RWPE2 (cell line): Measurements from ENCODE around the gene DUSP22.
A peak's percentile ranks its signal among the peaks of the same experiment; 100 is the strongest.

Experiments used
- ATAC-seq: fragments of 200-7000 bp; cut with Tn5 transposase; 3 replicates; pipeline ENCODE4 v1.9.1; 2021; ENCODE audit warnings: low read depth
- DNase-seq: peaks from one replicate; pipeline ENCODE4 v3.0.0-alpha.2; 2020; ENCODE audit warnings: low spot score
- H3K27ac ChIP-seq: fragments of 450-650 bp; 2 replicates; pipeline ENCODE4 v1.5.1; 2017; ENCODE audit warnings: mild to moderate bottlenecking; ENCODE audit not compliant: poor library complexity, severe bottlenecking
- H3K27me3 ChIP-seq: fragments of 250-450 bp; sonication (Bioruptor Pico); 2 replicates; pipeline ENCODE4 v1.5.1; 2021; ENCODE audit warnings: mild to moderate bottlenecking, moderate library complexity; ENCODE audit not compliant: insufficient read depth, poor library complexity, severe bottlenecking
- H3K36me3 ChIP-seq: fragments of 250-450 bp; sonication (Bioruptor Pico); 2 replicates; pipeline ENCODE4 v1.5.1; 2020; ENCODE audit warnings: low read depth, mild to moderate bottlenecking, moderate library complexity
- H3K4me1 ChIP-seq: fragments of 250-450 bp; sonication (Bioruptor Pico); 2 replicates; pipeline ENCODE4 v1.5.1; 2021; ENCODE audit warnings: mild to moderate bottlenecking, moderate library complexity; ENCODE audit not compliant: insufficient read depth, poor library complexity, severe bottlenecking
- H3K4me3 ChIP-seq: fragments of 250-450 bp; sonication (Bioruptor Pico); 2 replicates; pipeline ENCODE4 v1.5.1; 2021; ENCODE audit warnings: mild to moderate bottlenecking, moderate library complexity; ENCODE audit not compliant: severe bottlenecking
- H3K9me3 ChIP-seq: fragments of 250-450 bp; sonication (Bioruptor Pico); 2 replicates; pipeline ENCODE4 v1.5.1; 2021; ENCODE audit warnings: mild to moderate bottlenecking, moderate library complexity; ENCODE audit not compliant: severe bottlenecking
- TF ChIP-seq, protein P1 (sequence below): fragments of 450-650 bp; IDR thresholded peaks from one replicate; pipeline ENCODE4 v1.5.1; 2017; ENCODE audit warnings: mild to moderate bottlenecking, moderate library complexity; ENCODE audit not compliant: poor library complexity, severe bottlenecking

DUSP22 gene

DNA sequence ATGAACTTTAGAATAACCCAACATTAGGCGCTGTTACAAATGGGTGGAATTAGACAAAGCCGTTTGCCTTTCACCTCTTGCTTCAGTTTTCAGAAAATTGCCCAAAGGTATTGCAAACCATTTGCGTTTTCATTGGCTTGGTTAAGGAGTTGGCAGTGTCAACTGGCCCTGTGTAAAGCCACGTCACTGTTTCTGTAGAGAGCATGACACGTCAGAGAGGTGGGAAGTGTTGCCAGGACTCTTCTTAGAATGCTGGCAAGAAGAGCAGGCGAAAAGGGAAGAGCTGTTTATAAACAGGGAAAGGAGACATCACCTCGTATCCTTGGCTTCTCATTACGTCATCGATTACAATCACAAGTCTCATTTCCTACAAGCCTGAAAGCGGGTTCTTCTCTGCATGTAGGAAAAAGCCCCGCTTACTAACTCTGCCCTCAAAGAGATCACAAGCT is 95.0 kb downstream of the DUSP22 start:
- Histone ChIP-seq H3K27me3 (peaks cover 44% of the 10 kb centered on the region), H3K4me3 (no peak overlapping the region), H3K36me3 (no peaks in the 10 kb centered on the region), H3K9me3 (no peaks in the 10 kb centered on the region), H3K27ac (no peak overlapping the region), H3K4me1 (no peaks in the 10 kb centered on the region)
- DNase-seq (no peak), ATAC-seq (no peak)
- TF ChIP-seq, protein P1, sequence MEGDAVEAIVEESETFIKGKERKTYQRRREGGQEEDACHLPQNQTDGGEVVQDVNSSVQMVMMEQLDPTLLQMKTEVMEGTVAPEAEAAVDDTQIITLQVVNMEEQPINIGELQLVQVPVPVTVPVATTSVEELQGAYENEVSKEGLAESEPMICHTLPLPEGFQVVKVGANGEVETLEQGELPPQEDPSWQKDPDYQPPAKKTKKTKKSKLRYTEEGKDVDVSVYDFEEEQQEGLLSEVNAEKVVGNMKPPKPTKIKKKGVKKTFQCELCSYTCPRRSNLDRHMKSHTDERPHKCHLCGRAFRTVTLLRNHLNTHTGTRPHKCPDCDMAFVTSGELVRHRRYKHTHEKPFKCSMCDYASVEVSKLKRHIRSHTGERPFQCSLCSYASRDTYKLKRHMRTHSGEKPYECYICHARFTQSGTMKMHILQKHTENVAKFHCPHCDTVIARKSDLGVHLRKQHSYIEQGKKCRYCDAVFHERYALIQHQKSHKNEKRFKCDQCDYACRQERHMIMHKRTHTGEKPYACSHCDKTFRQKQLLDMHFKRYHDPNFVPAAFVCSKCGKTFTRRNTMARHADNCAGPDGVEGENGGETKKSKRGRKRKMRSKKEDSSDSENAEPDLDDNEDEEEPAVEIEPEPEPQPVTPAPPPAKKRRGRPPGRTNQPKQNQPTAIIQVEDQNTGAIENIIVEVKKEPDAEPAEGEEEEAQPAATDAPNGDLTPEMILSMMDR = no peak

DNA sequence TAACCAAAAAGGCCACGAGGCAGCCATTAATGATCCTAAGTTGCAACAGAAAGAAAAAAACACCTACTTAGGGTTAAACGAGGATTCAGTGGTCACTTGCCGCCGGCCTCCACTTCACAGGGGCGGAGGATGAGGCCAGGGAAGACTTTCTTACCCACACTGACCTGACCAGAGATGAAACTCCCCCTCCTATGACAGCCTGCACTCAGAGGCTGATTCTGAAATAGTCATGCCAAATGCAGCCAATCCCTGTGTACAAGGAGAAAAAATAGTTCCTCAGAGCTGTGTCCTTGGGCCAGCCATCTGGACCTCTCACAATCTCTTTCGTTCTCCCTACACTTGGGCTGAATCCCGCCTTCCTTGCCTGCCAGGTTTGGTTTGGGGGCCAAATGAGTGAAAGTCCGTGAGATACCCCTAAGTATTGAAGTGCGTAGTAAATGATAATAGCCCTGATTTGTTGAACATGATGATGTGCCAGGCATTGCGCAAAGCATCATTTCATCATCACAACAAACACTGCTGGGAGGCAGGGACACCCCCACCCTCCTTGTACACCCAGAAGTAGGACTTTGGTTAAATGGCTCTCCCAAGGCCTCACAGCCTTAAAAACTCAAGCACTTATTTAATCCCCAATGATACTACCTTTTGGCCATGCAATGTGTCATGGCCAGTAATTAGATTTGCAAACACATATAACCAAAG is 96.1 kb downstream of the DUSP22 start:
- Histone ChIP-seq H3K4me3 (no peak overlapping the region), H3K9me3 (no peaks in the 10 kb centered on the region), H3K27me3 (peaks cover 55% of the 10 kb centered on the region), H3K4me1 (no peaks in the 10 kb centered on the region), H3K27ac (no peak overlapping the region), H3K36me3 (no peaks in the 10 kb centered on the region)
- DNase-seq (no peak), ATAC-seq (no peak)
- TF ChIP-seq, protein P1 = no peak

DNA sequence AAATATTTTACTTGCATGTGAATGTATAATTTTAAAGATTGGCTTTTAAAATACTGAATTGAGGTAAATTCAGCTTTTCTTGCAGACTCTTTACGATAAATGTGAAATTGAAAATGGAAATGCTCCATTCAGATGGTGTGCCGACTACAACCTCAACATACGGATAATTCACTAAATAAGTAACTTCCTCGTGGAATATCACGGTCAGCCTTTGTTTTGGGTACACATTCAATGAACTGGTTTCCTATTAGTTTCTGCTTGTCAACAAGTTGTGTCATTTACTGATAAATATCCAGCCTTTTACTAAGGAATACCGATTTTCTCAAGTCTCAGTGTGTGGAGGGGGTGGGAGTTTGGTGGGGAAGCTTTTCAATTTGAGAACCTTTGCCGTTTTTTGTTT is 96.9 kb downstream of the DUSP22 start:
- no peak for ATAC-seq
- Histone ChIP-seq H3K27me3 (peaks cover 63% of the 10 kb centered on the region), H3K36me3 (no peaks in the 10 kb centered on the region), H3K27ac (no peak overlapping the region), H3K4me3 (no peak overlapping the region), H3K4me1 (no peaks in the 10 kb centered on the region), H3K9me3 (no peaks in the 10 kb centered on the region)
- TF ChIP-seq, protein P1 = no peak
- no peak for DNase-seq

DNA sequence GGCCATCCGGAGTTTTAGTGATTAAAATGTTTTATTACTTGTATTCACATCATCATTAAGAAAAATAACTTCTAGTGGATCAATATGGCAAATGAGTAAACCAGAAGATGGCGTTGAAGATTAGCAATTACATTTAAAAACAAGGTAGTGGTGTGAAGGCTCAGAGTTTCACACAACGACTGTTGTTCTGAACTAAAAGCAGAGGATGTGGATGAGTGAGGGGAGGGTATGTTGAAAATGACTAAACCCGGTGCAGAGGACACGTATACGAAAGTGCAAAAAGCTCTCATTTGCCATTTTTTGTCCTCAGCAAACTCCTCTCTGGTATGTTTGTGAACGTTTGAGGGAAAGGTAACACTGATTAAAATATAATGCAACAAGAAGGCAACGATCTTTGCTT is 97.3 kb downstream of the DUSP22 start:
- H3K9me3 ChIP-seq = no peaks in the 10 kb centered on the region
- no peak overlapping the region for H3K27ac ChIP-seq
- no peak overlapping the region for H3K4me3 ChIP-seq
- TF ChIP-seq, protein P1 = peak; percentile 10
- DNase-seq = no peak
- H3K27me3 ChIP-seq = peaks cover 67% of the 10 kb centered on the region
- no peak for ATAC-seq
- no peaks in the 10 kb centered on the region for H3K4me1 ChIP-seq
- H3K36me3 ChIP-seq = no peaks in the 10 kb centered on the region

DNA sequence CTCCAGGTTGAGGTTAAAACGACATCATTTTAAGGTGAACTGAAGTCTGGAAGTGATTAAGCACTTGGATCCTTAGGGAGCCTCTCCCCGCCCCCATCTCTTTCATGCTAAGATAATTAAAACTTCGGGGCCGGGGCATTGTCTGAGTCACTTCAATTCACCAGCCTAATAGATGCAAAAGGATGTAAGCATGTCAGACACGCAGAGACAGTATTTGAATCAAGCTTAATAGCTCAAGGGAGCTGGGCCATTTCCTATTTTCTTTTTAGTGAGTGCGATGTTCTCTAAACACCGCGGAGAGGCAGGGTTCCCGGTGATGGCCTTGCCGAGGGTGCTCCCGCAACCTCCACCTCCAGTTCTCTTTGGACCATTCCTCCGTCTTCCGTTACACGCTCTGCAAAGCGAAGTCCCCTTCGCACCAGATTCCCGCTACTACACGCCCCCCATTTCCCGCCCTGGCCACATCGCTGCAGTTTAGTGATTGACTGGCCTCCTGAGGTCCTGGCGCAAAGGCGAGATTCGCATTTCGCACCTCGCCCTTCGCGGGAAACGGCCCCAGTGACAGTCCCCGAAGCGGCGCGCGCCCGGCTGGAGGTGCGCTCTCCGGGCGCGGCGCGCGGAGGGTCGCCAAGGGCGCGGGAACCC is 98.7 kb downstream of the DUSP22 start:
- H3K9me3 ChIP-seq = no peaks in the 10 kb centered on the region
- no peaks in the 10 kb centered on the region for H3K36me3 ChIP-seq
- H3K27ac ChIP-seq = no peak overlapping the region
- DNase-seq (no peak), ATAC-seq (peak; percentile 23; the same call in 2 of the 3 replicates)
- H3K4me1 ChIP-seq = no peaks in the 10 kb centered on the region
- no peak overlapping the region for H3K4me3 ChIP-seq
- TF ChIP-seq, protein P1 = no peak
- peaks cover 81% of the 10 kb centered on the region for H3K27me3 ChIP-seq
